Measurements from ENCODE around the gene NKIRAS1.

GRCh38 chr3:23941440-23941839 lies 24.6 kb upstream of the NKIRAS1 start:
- no peak for TF ChIP-seq CTCF (IDR thresholded peaks at IDR 0.05)
- TF ChIP-seq EZH2 (IDR thresholded peaks at IDR 0.05; ENCODE audit: borderline replicate concordance, insufficient read depth, low read depth, low read length, poor library complexity, severe bottlenecking): no peak

All from B cell (primary cell).